ENCODE results near the gene F2R. TPM values are rescaled to one million over a fixed set of nuclear protein-coding genes. Genes with fewer than 3 reads are reported as not detected.

F2R gene
- total and polyA plus RNA-seq, 2 of the 8 experiments (the other 6 are each of a cell fraction or from before 2014, with no cell fraction given), result 23.8 to 29.1 TPM

DNA sequence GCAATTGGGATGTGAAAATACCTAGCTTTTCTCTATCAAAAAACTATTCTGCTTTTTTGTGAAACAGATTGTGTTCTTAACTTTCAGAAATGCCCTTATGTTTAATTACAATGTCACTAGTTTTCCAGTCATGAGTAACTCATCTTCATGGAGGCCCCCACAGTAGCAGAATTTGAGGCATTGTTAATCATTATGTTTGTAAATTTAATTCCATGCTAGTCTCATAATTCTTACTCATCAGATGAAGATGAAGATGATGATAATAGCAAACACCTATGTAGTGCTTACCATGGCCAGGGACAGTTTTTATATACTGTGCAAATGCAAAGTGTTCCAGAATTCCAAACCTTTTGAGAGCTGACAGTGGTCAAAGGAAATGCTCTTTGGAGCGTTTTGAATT, 27.7 kb upstream of the F2R start (continued):
- TF ChIP-seq, protein P1, sequence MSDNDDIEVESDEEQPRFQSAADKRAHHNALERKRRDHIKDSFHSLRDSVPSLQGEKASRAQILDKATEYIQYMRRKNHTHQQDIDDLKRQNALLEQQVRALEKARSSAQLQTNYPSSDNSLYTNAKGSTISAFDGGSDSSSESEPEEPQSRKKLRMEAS (IDR thresholded peaks at IDR 0.05), result no peak

Data from H1 (cell line).